WERI-Rb-1 (cell line): Measurements from ENCODE around the gene PRSS33.

ENCODE experiments used
- DNase-seq: peaks from one replicate; pipeline ENCODE4 v3.0.0-alpha.2; 2020
- H3K27ac ChIP-seq: fragments of 250-450 bp; sonication (Bioruptor Pico); 2 replicates; pipeline ENCODE4 v1.5.1; 2020; ENCODE audit warnings: mild to moderate bottlenecking, moderate library complexity
- H3K27me3 ChIP-seq: fragments of 250-450 bp; sonication (Bioruptor Pico); 2 replicates; pipeline ENCODE4 v1.5.1; 2021; ENCODE audit warnings: mild to moderate bottlenecking, low read depth, moderate library complexity; ENCODE audit not compliant: insufficient read depth, severe bottlenecking
- H3K36me3 ChIP-seq: fragments of 250-450 bp; sonication (Bioruptor Pico); 2 replicates; pipeline ENCODE4 v1.5.1; 2020; ENCODE audit warnings: mild to moderate bottlenecking, moderate library complexity
- H3K4me3 ChIP-seq: 2 replicates; pipeline ENCODE4 v1.5.1; 2011; ENCODE audit warnings: low read depth, mild to moderate bottlenecking, control low read depth, low read length
- H3K9me3 ChIP-seq: fragments of 250-450 bp; sonication (Bioruptor Pico); 2 replicates; pipeline ENCODE4 v1.5.1; 2021; ENCODE audit warnings: mild to moderate bottlenecking, moderate library complexity; ENCODE audit not compliant: severe bottlenecking
- TF ChIP-seq, protein P1 (sequence below): IDR thresholded peaks from 2 replicates; pipeline ENCODE4 v1.5.1; 2011; ENCODE audit warnings: low read depth, mild to moderate bottlenecking, control low read depth, inconsistent platforms, low read length

Gene PRSS33

DNA sequence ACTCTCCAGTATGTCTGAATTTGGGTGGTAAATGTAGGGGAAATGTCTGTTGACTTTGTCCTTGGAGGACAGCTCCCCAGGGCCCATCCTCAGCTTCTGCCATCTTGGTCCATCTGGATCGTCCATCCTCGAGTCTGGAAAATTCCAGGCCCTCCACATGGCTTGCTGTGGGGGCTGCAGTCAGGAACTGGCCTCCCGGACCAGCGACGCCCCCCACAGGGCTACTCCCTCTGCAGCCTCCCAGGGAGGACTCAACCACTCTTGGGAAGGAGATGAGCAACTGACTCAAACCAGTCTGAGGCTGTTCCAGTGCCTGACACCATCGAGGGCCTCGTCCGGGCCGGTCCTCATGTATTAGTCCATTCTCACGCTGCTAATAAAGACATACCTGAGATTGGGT, 37.3 kb upstream of the PRSS33 start:
- Histone ChIP-seq H3K36me3 (no peaks in the 10 kb centered on the region), H3K4me3 (no peak overlapping the region), H3K9me3 (no peaks in the 10 kb centered on the region), H3K27me3 (no peaks in the 10 kb centered on the region), H3K27ac (no peak overlapping the region)
- DNase-seq, result no peak
- TF ChIP-seq, protein P1, sequence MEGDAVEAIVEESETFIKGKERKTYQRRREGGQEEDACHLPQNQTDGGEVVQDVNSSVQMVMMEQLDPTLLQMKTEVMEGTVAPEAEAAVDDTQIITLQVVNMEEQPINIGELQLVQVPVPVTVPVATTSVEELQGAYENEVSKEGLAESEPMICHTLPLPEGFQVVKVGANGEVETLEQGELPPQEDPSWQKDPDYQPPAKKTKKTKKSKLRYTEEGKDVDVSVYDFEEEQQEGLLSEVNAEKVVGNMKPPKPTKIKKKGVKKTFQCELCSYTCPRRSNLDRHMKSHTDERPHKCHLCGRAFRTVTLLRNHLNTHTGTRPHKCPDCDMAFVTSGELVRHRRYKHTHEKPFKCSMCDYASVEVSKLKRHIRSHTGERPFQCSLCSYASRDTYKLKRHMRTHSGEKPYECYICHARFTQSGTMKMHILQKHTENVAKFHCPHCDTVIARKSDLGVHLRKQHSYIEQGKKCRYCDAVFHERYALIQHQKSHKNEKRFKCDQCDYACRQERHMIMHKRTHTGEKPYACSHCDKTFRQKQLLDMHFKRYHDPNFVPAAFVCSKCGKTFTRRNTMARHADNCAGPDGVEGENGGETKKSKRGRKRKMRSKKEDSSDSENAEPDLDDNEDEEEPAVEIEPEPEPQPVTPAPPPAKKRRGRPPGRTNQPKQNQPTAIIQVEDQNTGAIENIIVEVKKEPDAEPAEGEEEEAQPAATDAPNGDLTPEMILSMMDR, result no peak

DNA sequence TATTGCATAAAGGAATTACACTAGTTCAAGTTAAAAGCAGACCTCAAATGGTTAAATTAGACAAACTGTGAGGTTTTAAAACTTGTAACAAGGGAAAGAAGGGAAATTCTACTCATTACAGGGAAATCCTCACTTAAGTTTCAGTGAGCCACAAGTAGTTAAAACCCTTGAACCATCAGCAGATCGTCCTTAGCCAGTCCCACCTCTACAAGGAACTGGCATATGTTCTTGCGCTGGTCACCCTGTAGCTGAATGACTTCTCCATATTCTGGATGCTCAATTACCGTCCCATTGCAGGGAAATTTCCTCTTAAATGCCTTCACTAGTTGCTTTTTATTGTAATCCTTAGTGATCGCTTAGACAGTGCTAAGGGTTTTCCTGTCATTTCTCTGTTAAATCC, 35.1 kb upstream of the PRSS33 start:
- no peak overlapping the region for H3K27ac ChIP-seq
- H3K27me3 ChIP-seq, result no peaks in the 10 kb centered on the region
- no peaks in the 10 kb centered on the region for H3K36me3 ChIP-seq
- TF ChIP-seq, protein P1, result no peak
- DNase-seq, result peak; percentile 3
- no peak overlapping the region for H3K4me3 ChIP-seq
- no peaks in the 10 kb centered on the region for H3K9me3 ChIP-seq

DNA sequence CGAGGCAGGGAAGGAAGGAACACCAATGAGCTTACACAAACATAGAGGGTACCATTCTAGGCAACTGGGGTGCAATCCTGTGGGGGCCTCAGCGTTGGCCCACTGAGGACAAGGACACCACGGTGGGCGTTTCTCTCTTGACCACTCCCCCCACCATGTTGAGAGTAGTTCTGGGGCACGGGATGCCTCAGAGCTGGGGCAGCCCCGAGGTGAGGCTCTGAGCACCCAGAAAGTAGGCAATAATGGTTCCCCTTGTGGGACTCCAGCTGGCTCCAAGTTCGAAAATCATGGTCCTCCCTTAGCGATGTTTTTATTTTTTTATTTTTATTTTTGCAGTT, 34.8 kb upstream of the PRSS33 start:
- TF ChIP-seq, protein P1, result no peak
- Histone ChIP-seq H3K27ac (no peak overlapping the region), H3K27me3 (no peaks in the 10 kb centered on the region), H3K4me3 (no peak overlapping the region), H3K9me3 (no peaks in the 10 kb centered on the region), H3K36me3 (no peaks in the 10 kb centered on the region)
- peak; percentile 3 for DNase-seq

DNA sequence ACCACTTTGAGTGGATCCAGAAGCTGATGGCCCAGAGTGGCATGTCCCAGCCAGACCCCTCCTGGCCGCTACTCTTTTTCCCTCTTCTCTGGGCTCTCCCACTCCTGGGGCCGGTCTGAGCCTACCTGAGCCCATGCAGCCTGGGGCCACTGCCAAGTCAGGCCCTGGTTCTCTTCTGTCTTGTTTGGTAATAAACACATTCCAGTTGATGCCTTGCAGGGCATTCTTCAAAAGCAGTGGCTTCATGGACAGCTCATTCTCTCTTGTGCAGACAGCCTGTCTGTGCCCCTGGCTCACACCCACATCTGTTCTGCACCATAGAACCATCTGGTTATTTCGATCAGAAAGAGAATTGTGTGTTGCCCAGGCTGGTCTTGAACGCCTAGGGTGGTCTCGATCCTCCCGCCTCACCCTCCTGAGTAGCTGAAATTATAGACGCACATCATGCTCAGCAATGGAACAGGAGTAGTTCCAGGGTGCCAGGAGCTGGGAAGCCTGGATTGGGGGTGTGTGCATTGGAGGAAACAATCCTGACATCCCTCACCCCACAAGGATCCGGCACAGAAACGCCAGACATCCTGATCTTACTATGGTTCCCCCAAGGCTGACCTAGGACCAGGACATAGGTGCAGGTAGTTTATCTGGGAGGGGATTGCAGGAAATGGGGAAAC, 34.3 kb upstream of the PRSS33 start:
- TF ChIP-seq, protein P1, result no peak
- DNase-seq, result peak; percentile 1
- H3K9me3 ChIP-seq, result no peaks in the 10 kb centered on the region

DNA sequence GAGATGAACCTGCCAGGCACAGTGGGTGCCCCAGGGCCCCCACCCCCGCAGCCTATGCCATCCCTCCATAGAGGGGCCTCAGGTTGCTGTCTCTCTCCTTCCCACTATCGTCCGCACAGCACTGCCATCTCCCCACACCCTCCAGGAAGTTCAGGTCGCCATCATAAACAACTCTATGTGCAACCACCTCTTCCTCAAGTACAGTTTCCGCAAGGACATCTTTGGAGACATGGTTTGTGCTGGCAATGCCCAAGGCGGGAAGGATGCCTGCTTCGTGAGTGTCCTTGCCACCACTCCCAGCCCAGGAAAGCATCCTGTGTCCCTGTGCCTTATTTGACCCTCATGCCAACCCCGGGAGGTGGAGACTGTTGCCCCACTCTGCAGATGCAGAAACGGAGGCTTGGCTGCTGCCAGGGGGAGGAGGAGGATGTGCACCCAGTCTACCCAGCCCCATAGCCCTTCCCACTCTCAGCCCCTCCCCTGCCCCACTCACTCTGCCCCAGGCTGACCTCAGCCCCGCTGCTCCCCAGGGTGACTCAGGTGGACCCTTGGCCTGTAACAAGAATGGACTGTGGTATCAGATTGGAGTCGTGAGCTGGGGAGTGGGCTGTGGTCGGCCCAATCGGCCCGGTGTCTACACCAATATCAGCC, 33.6 kb upstream of the PRSS33 start:
- TF ChIP-seq, protein P1, result no peak
- Histone ChIP-seq H3K36me3 (no peaks in the 10 kb centered on the region), H3K27ac (no peak overlapping the region), H3K9me3 (no peaks in the 10 kb centered on the region), H3K27me3 (no peaks in the 10 kb centered on the region), H3K4me3 (no peak overlapping the region)
- DNase-seq, result peak; percentile 3

More for the DNA sequence above, 34.3 kb upstream of the PRSS33 start:
- Histone ChIP-seq H3K36me3 (no peaks in the 10 kb centered on the region), H3K4me3 (no peak overlapping the region), H3K27ac (no peak overlapping the region), H3K27me3 (no peaks in the 10 kb centered on the region)
